GM19043 (cell line): ENCODE results near the gene CPXM1.
"Not testable (repeated sequence)": the region's sequence is repeated elsewhere in the genome, so short reads cannot be mapped to it uniquely, and the experiment has no call there.

Experiments
- ATAC-seq: cut with Tn5 transposase; IDR thresholded peaks from one replicate; pipeline ENCODE4 v1.9.1; 2021; ENCODE audit warnings: low read depth; ENCODE audit not compliant: unreplicated experiment

Gene CPXM1

DNA sequence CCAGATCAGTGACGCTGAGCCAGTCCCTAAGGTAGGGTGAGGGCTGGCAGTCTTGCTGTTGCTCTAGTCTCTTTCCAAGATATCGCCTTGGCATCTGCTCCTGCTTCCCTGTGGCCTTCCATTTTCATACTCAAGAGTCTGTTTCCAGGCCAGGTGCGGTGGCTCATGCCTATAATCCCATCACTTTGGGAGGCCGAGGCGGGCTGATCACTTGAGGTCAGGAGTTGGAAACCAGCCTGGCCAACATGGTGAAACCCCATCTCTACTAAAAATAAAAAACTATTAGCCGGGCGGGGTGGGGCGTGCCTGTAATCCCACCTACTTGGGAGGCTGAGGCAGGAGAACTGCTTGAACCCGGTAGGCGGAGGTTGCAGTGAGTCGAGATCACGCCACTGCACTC is 30.3 kb downstream of the CPXM1 start:
- ATAC-seq, result not testable (repeated sequence)

DNA sequence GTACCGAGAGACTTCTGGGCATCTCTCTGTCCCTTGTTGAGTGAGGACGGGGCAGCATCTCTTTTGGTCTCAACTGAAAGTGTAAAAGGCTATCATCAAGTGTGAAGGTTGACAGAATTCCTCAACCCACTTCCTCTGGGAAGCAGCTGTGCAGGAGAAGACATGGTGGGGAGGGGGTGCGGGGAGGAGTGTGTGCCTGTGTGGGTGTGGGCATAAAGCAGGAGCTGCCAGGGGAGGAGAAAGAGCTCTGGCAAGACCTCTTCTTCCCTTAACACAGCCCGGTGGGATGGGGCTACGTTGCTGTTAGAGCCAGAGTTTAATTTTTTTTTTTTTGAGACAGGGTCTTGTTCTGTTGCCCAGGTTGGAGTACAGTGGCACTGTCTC is 31.8 kb downstream of the CPXM1 start:
- ATAC-seq, result no peak

DNA sequence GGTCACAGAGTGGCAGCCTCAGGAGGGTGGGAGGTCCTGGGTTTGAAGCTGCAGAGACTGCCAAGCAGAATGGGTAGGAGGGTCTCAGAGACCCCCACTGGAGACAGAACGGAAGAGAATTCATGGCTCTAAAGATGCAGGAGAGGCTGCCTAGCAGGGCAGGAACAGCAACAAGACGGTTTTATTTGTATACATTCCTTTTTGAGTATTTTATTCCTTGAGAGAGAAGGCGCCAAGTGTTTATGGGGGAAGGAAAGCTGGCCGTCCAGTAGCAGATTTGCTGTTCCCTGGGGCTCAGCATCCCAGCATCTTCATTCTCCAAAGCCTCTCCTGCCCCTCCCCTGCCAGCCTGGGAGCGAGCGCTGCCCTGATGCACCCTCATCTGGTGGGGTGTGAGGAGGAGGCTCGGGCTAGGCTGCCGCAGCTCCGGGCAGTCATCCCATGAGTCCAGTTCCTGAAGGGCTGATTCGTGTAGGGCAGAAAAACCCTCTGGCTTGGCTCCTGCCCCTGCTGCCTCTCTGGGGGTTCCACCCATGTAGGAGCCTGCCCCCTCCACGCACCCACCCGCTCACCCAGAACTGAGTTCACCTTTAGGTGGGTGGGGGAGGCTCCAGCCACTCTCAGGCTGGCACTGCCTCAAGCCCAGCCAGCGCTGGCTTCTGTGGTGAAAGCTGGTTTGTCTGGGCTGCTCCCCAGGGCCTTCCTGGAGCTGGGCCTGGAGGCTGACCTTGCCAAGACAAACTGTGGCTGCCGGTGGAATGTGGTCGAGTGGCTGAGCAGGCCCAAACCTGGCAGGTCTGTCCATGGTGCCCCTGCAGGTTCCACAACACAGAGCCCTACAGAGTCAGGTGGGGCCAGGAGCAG is 32.4 kb downstream of the CPXM1 start:
- ATAC-seq, result no peak

DNA sequence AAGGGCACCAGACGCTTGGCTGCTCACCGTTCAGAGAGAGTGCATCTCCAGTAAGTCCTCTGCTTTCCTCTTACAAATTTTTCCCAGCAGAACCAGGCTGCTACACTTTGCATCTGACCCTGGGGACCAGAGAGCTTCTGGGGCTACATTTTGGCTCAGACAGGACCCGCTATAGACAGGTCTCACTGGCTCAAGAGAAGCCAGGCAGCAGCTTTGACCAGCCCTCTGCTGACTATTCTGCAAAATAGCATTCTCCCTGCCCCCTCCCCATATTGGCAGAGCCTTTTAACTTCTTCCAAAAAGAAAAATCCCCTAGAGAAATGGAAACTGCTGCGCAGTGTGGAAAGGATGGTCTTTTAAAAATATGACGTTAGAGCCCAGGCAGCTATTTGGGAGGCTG is 37.2 kb downstream of the CPXM1 start:
- no peak for ATAC-seq

DNA sequence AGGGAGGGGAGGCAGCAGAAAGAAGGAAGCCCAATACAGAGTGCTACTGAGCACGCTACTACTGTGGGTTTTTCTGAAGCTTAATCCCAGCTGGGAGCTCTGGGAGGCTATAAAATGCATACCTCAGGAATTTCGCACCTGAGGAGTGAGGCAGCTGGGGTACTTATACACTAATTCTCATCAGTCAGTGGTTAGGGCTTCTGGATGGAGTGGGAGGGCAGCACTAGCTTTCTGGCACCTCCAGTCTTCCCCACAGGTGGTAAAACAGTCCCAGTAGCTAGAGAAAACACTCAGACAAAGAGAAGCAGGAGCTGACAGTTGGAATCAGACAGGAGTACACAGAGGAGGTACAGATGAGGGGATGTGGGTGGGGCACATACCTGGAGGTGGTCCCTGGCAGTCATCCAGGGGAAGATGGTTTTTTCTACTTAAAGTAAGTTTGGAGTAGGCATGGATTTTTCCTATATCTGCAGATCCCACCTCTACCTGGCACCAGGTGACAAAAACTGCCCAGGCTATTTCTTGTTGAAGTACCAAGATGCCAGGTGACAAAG is 37.8 kb downstream of the CPXM1 start:
- no peak for ATAC-seq

DNA sequence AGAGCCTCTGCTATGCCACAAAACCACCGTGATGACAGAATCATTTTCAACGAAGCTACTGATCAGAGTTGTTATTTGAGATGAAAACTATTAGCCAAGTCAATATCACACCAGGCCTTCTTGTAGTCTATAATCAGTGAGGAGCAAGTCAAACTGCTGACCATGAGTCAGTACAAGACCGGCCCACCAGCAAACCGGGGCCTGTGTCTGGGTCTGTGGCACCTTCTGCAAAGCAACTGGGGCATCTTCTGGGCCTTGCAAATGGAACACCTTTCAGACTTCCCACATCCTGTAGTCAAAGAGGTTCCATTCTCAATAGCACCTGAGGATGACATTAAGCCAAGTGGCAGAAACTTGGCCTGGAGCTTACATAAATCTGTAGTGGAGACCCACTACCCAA is 38.5 kb downstream of the CPXM1 start:
- ATAC-seq, result no peak

DNA sequence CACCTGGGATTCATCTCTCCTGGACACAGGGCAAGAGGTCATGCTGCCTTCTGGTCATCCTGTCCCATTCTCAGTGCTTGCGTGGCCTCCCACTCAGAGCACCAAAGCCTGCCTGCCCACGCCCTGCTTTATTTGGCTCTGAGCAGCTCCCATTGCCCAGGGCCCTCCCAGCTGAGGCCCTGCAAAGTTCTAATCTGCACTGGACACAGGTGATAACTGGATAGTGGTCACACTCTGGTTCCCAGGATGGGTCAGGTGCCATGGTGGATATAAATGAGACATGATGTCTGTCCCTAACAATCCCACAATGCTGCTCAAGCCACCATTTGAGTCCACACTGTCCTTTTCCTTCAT is 39.5 kb downstream of the CPXM1 start:
- no peak for ATAC-seq

DNA sequence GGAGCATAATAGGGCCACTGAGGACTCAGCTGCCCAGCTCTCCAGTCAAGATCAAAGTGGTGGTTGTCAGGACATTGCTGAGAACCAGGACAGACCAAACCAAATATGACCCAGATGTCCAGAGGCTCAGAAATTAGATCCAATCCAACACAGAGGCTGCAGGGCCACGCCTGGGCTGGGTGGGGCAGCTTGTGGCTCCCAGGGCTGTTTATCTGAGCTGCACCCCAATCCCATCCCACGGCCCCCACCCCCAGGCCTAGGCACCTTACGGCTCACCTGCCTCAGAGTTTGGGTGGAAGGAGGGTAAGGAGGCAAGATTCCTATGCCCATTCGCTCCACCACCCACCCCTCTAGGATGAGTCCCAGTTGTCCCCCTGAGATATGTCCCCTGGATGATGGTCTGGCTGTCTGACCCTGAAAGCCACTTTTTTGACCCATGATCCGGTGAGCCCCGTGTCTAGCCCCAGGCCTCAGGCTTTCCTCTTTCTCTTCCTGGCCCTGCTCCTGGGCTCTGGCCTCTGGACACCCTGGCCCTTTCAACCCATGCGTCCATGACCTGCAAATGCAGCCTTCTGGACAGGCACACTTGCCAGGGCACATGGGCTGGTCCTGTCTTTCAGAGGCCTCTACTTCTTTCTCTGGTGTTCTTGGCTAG is 40.0 kb downstream of the CPXM1 start:
- ATAC-seq, result no peak

DNA sequence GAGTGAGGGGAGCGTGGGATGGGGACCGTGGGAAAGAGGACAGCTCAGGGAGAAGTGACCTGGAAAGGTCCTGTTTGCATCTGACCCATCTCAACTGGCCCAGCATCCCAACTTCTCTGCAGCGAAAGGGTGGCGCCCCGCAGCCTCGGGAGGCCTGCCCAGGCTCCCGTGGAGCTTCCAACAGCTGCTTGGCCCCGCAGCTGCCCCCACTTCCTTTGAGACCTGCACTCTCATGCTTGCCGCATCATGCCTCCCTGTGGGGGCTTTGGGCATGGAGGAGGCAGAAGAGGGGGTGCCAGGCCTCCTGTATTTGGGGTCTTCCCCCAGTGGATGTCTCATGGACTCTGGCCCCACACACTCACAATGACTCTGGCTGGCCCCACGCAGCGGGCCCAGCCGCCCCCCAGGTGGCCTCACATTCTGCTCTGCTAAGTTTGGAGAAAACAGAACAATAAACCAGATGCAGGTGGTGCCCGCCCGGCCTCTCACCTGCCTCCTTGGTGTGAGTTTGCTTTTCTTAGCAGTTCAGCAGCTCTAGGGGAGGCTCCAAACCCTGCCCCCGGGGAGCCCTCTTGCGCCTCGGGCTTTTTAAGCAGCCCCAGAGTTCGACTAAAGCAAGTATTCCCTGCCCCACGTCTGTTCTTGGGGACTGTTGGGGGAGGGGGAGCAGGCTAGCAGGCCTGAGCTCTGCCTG is 40.7 kb downstream of the CPXM1 start:
- no peak for ATAC-seq

DNA sequence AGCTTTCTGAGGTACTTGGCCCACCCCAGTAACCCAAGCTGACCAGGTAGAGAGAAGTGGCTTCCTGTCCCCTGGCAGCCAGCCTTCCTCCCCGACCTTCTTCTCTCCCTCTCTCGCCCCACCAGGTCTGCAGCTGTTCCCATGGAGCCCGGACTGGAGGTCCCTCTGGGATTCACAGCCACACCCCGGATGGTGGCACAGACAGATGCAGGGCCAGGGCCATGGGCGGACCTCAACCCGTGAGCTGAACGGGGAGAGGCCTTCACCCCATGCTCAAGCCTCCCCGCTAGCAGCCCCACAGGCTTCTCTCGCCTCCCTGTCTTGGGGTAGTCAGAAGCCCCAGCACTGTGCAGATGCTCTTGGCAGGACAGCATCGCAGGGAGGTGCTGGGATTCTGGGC is 41.3 kb downstream of the CPXM1 start:
- no peak for ATAC-seq

DNA sequence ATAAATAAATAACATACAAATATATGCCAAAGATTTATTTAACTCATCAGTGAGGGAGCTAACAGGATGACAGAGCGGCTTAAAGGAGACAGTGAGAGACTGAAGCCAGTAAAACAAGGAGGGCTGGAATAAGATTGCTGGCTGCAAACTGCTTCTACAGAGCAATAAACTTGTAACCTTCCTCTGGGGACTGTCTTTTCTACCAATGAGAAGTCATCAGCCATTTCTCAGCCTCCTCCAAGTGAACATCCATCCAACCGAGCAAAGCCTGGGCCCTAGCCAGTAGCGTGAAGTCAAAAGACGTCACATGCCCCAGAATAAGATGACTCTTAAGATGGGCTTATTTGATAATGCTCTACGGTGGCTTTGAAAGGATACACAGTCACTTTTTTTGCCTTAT is 42.5 kb downstream of the CPXM1 start:
- ATAC-seq, result no peak

DNA sequence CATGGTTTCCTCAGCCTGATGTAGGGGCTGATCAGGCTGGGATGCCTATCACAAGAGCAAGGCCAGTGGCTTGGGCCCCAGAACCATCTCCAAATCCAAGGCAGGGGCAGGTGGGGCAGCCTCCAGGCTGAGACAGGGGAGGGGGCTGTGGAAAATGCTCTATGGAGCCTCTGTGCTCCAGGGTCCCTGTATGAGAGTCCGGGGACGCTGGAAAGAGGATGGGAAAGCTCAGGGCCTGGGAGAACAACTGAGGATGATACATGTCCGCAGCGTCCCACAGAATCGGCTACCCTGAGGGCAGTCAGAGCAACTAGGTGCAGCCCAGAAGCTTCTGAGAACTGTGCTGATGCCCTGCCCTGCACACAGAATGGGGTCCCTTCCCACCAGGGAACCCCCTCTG is 43.4 kb downstream of the CPXM1 start:
- ATAC-seq, result no peak

DNA sequence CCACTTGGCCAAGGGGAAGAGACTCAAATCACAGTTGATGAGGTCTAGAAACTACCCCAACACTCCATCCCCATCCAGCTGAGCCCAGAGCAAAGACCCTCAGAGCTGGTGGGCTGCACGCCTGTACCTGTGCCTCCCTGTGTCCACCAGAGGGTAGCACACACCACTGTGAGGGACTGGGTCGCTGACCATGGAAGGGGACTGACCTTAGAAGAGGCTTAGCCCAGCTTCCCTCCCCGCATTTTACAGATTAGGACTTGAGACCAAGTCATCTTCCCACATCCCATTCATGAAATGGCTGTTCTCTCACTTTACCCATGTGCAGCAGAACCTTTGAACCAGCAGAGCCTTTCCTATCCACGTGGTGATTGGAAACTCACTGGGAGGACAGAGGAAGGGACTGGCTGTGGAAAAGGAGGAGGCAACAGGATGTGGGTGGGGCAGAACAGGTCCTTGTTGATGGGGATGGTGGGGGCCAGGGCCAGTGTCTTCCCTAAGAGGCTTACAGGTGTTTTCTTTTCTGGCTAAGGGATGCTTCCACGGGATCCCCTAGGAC is 44.3 kb downstream of the CPXM1 start:
- no peak for ATAC-seq

DNA sequence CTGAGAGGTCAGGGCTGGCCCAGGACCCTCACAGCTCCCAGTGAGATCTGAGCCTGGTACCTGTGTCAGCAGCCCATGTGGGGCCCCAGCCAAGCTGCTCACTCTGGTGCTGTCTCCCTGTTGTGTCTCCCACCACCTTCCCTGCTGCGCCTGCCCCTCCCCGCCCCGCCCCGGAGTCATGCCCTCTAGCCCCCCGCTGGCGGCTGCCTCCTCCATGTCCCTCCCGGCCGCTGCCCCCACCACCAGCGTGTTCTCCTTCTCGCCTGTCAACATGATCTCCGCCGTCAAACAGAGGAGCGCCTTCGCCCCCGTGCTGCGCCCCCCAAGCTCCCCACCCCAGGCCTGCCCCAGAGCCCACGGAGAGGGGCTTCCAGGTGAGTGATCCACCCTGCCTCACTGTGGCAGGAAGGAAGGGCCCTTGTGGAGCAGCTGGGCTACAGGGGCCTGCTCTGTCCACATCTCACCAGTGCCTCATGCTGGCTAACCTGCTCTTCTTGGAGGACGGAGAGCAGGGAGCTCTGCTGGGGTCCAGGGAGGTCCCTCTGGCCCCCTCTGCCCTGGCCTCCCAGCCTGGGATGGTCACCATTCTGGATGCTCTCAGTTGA is 44.9 kb downstream of the CPXM1 start:
- ATAC-seq, result no peak

DNA sequence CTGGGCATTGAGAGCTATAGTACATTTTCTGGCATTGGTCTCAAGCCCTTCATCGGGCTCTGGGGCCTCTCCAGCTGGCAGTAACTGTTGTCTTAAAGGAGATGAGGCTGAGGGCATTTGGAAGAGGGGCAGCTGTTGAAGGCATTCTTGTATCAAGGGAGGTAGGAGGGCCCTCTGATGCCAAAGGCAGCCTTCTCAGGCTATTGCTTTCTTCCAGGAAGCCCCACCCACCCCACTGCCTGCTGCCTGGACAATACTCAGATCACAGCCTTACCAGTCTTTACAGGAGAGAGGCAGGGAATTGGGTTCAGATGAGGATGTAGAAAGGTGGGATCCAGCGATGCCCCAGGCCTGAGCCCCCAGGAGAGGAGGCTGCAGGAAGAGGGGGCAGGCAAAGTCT is 46.0 kb downstream of the CPXM1 start:
- ATAC-seq, result no peak

DNA sequence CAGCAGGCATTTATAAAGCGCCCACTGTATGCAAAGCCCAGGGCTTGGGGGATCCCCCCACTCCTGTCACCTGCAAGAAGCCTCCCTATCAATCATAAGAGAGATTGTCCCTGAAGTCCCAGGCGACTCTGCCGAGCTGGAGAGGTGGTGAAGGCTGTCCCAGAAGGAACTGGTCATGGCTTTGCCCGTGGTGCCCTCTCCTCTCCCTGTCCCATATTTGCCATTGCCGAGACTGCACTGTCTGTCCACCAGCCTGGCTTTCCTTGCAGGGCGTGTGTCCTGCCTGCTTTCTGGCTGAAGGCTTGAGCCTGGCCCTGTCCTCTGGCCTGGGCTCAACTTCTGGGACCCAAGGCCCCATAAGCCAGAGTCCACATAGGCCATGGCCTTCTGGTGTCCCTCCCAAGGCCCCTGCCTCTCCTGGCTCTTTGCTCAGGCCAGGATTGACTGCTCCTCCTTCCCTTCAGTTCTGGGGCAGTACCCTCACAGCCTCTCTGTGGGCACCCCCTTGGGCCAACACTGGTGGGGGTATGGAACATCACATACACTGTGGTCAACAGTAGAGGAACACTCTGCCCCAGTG is 46.9 kb downstream of the CPXM1 start:
- ATAC-seq, result no peak

DNA sequence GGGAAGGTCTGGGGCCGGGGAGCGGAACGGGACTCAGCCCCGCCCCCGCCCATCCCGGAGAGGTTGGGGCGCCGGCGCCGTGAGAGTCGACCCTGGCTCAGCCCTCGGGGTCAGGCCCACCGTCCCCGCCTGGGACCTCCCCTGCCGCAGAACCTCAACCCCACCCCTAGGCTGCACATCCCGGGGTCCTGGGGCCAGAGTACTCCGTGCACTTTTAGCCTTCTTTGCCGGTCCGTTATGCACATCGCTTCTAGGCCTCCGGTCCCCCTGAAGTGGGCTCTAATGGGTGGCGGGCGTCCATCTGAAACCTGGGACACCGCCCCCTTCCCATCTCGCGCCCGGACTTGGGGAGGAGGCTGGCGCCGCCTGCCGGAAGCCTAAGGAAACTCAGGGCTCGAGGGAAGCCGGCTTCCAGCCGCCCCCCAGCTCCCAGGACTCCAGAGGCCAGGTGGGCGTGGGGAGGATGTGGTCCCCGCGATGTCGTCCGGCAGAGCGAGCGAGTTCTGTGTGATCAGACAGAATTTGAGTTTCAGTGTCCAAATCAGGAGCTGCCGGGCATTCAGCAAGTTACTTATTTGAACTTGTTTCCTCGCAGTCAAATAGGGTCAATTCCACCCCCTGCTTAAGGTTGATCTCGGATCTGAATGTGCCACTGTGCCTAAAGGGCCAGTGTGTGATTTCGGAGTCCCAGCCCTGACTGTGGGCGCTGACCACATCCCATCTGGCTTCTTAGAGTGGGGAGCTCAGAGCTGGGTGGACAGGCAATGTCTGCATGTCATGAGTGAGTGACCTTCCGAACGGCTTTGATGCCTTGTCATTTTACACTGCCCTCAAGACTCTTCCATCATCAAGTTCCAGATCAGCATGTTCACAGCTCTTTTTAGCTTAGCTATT is 47.6 kb downstream of the CPXM1 start:
- ATAC-seq, result no peak

DNA sequence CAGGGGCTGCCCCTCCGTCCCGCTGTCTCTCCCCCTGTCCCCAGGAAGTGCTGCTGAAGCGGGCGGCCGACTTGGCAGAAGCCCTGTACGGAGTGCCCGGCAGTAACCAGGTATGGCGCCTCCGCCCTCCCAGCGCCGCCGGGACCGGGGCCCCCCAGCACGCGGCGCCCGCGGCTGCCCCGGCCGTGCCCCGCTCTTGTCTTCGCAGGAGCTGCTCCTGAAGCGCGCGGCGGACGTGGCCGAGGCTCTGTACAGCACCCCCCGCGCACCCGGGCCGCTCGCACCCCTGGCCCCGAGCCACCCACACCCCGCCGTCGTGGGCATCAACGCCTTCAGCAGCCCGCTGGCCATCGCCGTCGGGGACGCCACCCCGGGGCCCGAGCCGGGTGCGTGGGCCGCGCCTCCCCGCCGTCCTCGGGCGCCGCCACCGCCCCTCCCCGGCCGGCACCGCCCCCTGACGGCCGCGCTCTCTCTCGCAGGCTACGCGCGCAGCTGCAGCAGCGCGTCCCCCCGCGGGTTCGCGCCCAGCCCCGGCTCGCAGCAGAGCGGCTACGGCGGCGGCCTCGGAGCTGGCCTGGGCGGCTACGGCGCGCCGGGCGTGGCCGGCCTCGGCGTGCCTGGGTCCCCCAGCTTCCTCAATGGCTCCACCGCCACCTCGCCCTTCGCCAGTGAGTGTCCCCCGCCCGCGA is 48.4 kb downstream of the CPXM1 start:
- no peak for ATAC-seq

DNA sequence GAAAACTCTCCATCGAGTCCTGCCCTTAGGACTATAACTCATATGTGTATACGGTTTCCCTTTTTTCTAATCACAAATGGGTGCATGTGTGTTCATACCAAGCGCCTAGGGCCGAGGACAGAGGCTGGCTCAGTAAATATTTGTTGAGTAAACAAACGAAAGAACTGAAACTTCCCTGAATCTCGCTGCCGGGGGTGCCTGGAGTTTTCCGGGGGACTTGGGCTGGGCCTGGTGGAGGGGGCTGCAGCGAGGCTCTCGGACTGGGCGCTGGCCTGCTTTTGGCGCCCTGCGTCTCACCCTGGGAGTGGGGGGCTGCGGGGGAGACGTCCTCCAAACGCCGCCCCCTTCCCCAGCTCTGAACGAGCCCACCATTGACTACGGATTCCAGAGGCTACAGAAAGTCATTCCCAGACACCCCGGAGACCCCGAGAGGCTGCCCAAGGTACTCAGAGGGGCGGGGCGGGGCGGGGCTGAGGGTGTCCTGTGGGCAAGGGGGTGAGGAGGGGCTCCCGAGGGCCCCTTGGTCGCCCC is 49.0 kb downstream of the CPXM1 start:
- ATAC-seq, result no peak
